K562 (cell line): ENCODE data around the gene ERGIC1. TPM values are rescaled to one million over a fixed set of nuclear protein-coding genes. Genes with fewer than 3 reads are reported as not detected.

Source experiments
- ATAC-seq: fragments of 200-7000 bp; cut with Tn5 transposase; 3 replicates; pipeline ENCODE4 v1.9.1; 2020; ENCODE audit warnings: moderate library complexity
- BruUV-seq: library from RNA; stranded (reverse); fragments of 400-500 nt; replicated peaks from 2 replicates; lab custom pipeline; 2021; lab: Mats Ljungman, UMichigan
- CTCF ChIA-PET: fragments of 300-600 bp; formaldehyde crosslinking; extraction: SDS; loops from one replicate; lab custom pipeline; 2021; ENCODE audit warnings: low intra/inter-chr PET ratio; lab: Yijun Ruan, JAX
- POLR2A ChIA-PET: fragments of 300-600, 350-650 bp; sonication (Branson Sonifier 250); formaldehyde crosslinking; extraction: SDS; loops from one replicate; lab custom pipeline; 2021; ENCODE audit warnings: antibody characterized with exemption, inconsistent platforms; lab: Yijun Ruan, JAX
- DNase-seq, 4 experiments: peaks; one replicate each; pipeline versions ENCODE4 v3.0.0 to v3.0.0-alpha.2; 2011 to 2018; ENCODE audit warnings: low spot score in 3 of 4, mixed read lengths in 3 of 4; ENCODE audit errors: extremely low read depth in 1 of 4
- FAIRE-seq: peaks from 2 replicates; lab custom pipeline; 2011; peaks lifted over from hg19 to GRCh38; lab: Jason Lieb, UNC
- H2AFZ ChIP-seq: 2 replicates; pipeline ENCODE4 v1.6.0; 2011; ENCODE audit warnings: low read depth, low read length, control low read depth, inconsistent platforms
- H3K27ac ChIP-seq: fragments of 200-600 bp; 3 replicates; pipeline ENCODE4 v1.8.0; 2011; ENCODE audit warnings: low read depth, mild to moderate bottlenecking, control low read depth, inconsistent platforms, low read length, moderate library complexity, mixed read lengths; ENCODE audit errors: extremely low read depth
- H3K27me3 ChIP-seq, 2 experiments: fragments of 300-600 bp in 1 of 2; 2 replicates in 1 of 2; 3 replicates in 1 of 2; pipeline versions ENCODE4 v1.6.0 to v1.8.0; 2011; ENCODE audit warnings: inconsistent platforms in 2 of 2, low read length in 2 of 2, mild to moderate bottlenecking in 1 of 2, mixed read lengths in 1 of 2, moderate library complexity in 1 of 2; ENCODE audit not compliant: control insufficient read depth in 2 of 2, insufficient read depth in 2 of 2
- H3K36me3 ChIP-seq: fragments of 300-600 bp; 3 replicates; pipeline ENCODE4 v1.8.0; 2011; ENCODE audit warnings: mild to moderate bottlenecking, low read length, inconsistent platforms; ENCODE audit not compliant: control insufficient read depth, insufficient read depth
- H3K4me1 ChIP-seq, 2 experiments: fragments of 200-600 bp in 1 of 2; replicated peaks in 1 of 2; 2 replicates in 1 of 2; 3 replicates in 1 of 2; pipeline versions ENCODE4 v1.5.1 to v1.8.0; 2011; ENCODE audit warnings: inconsistent platforms in 2 of 2, low read length in 2 of 2, mild to moderate bottlenecking in 1 of 2, mixed read lengths in 1 of 2, moderate library complexity in 1 of 2; ENCODE audit not compliant: control insufficient read depth in 2 of 2, insufficient read depth in 2 of 2
- H3K4me2 ChIP-seq: 2 replicates; pipeline ENCODE4 v1.6.1; 2011; ENCODE audit warnings: low read length, control low read depth, inconsistent platforms, mixed read lengths; ENCODE audit not compliant: insufficient read depth
- H3K4me3 ChIP-seq: fragments of 200-600 bp; sonication (generic), shearing (Covaris generic); 2 replicates; pipeline ENCODE4 v1.5.1; 2016; ENCODE audit warnings: control low read depth, inconsistent platforms
- H3K79me2 ChIP-seq: fragments of 200-600 bp; 3 replicates; pipeline ENCODE4 v1.8.0; 2011; ENCODE audit warnings: low read length, inconsistent platforms; ENCODE audit not compliant: control insufficient read depth, insufficient read depth
- H3K9ac ChIP-seq, 2 experiments: 2 replicates each; pipeline versions ENCODE4 v1.6.0 to v1.6.1; 2011; ENCODE audit warnings: low read depth in 2 of 2, low read length in 2 of 2, control low read depth in 1 of 2, inconsistent platforms in 1 of 2, mild to moderate bottlenecking in 1 of 2, mixed read lengths in 1 of 2; ENCODE audit not compliant: insufficient read depth in 1 of 2
- H3K9me1 ChIP-seq: one replicate; pipeline ENCODE4 v1.6.0; 2011; ENCODE audit warnings: inconsistent platforms, mild to moderate bottlenecking, low read length, moderate library complexity; ENCODE audit not compliant: control insufficient read depth, insufficient read depth
- H3K9me3 ChIP-seq: replicated peaks from 2 replicates; pipeline ENCODE4 v1.5.1; 2011; ENCODE audit warnings: low read depth, low read length, inconsistent platforms; ENCODE audit not compliant: control insufficient read depth, insufficient read depth
- H4K20me1 ChIP-seq: replicated peaks from 2 replicates; pipeline ENCODE4 v1.6.1; 2011; ENCODE audit warnings: low read length, inconsistent platforms, mixed read lengths; ENCODE audit not compliant: control insufficient read depth, insufficient read depth
- ARID1B ChIP-seq: fragments of 450-650 bp; IDR thresholded peaks from 2 replicates; pipeline ENCODE4 v1.6.1; 2016; ENCODE audit warnings: antibody characterized with exemption, mild to moderate bottlenecking, inconsistent platforms
- BMI1 ChIP-seq: fragments of 150-350 bp; IDR thresholded peaks from 2 replicates; pipeline ENCODE4 v1.6.1; 2014; ENCODE audit warnings: low read length
- FOSL1 ChIP-seq: fragments of 200-800 bp; sonication (Bioruptor generic); conservative IDR thresholded peaks from 2 replicates; pipeline ENCODE4 v1.6.1; 2016; ENCODE audit warnings: missing genetic modification characterization, missing compliant biosample characterization
- HBP1 ChIP-seq: fragments of 450-650 bp; formaldehyde crosslinking; IDR thresholded peaks from 2 replicates; pipeline ENCODE4 v1.4.0; 2022; ENCODE audit warnings: missing genetic modification characterization
- HDAC1 ChIP-seq, 2 experiments: fragments of 450-650 bp; IDR thresholded peaks; 2 replicates each; pipeline ENCODE4 v1.6.1; 2016 to 2017; ENCODE audit warnings: inconsistent platforms in 1 of 2, mild to moderate bottlenecking in 1 of 2, moderate library complexity in 1 of 2
- HDAC6 ChIP-seq: IDR thresholded peaks from 2 replicates; pipeline ENCODE4 v1.6.1; 2012; ENCODE audit warnings: low read depth, mild to moderate bottlenecking, control low read depth, inconsistent platforms, low read length, moderate library complexity
- JUND ChIP-seq, 2 experiments: IDR thresholded peaks; 2 replicates in 1 of 2; 3 replicates in 1 of 2; pipeline ENCODE4 v1.6.1; 2011; ENCODE audit warnings: borderline replicate concordance in 2 of 2, low read depth in 2 of 2, low read length in 2 of 2, improper control_type of control experiment in 1 of 2, missing biosample characterization in 1 of 2, missing genetic modification characterization in 1 of 2, missing genetic modification reagents in 1 of 2
- NFE2 ChIP-seq: IDR thresholded peaks from 2 replicates; pipeline ENCODE4 v1.6.1; 2014; ENCODE audit warnings: antibody characterized with exemption, low read depth
- RNF2 ChIP-seq: sonication (generic); IDR thresholded peaks from 2 replicates; pipeline ENCODE4 v1.6.1; 2016
- TEAD2 ChIP-seq: fragments of 450-650 bp; IDR thresholded peaks from 2 replicates; pipeline ENCODE4 v1.6.1; 2016; ENCODE audit warnings: missing genetic modification characterization, control low read depth, missing compliant biosample characterization
- ZNF217 ChIP-seq: sonication (generic); formaldehyde crosslinking; IDR thresholded peaks from 2 replicates; pipeline ENCODE4 v1.8.0; 2022; ENCODE audit warnings: mild to moderate bottlenecking, missing genetic modification reagents
- ZNF583 ChIP-seq: fragments of 250-450 bp; sonication (Bioruptor Pico); IDR thresholded peaks from 2 replicates; pipeline ENCODE4 v1.4.0; 2020
- ZNF644 ChIP-seq: fragments of 200-800 bp; sonication (Bioruptor generic); IDR thresholded peaks from 2 replicates; pipeline ENCODE4 v1.6.1; 2016; ENCODE audit warnings: low read depth, missing genetic modification characterization, missing compliant biosample characterization
- WGBS: fragments of 100-300 bp; shearing (Covaris generic); methylation state at CpG from one replicate; pipeline ENCODE4 v1.1.6; 2016; ENCODE audit warnings: low coverage, mixed read lengths; ENCODE audit not compliant: insufficient coverage; ENCODE audit errors: missing lambda C conversion rate; 5-methylcytosine and 5-hydroxymethylcytosine counted together
- in situ Hi-C: fragments of 300-500 bp; cut with MboI; formaldehyde crosslinking; loops from 4 replicates; pipeline ENCODE4 v1.15.0; 2018; ENCODE audit warnings: inconsistent platforms, mixed read lengths
- intact Hi-C: fragments of 100-400 bp; cut with micrococcal nuclease; formaldehyde crosslinking; loops from 2 replicates; pipeline ENCODE4 v1.14.2; 2022
- polyA plus RNA-seq, 8 experiments: library from polyadenylated mRNA; depleted of rRNA in 4 of 8; stranded (reverse) in 5 of 8; unstranded in 3 of 8; fragments of >200 nt; fragmentation: Nextera tagmentation in 2 of 8; fragmentation: Illumina TruSeq in 1 of 8; extraction: Ambion mirVana in 2 of 8; extraction: Trizol in 1 of 8; gene quantifications; 2 replicates each; pipeline versions ENCODE4 v1.2.1 to v1.2.3, GENCODE V29; 2011 to 2014; ENCODE audit warnings: inconsistent platforms in 1 of 8, missing spikeins in 1 of 8
- total RNA-seq, 7 experiments: library from RNA; depleted of rRNA in 6 of 7; stranded (reverse); fragments of >200 nt in 6 of 7; fragmentation: Illumina TruSeq in 2 of 7; extraction: Trizol in 2 of 7; gene quantifications; 2 replicates each; pipeline versions ENCODE4 v1.2.1 to v1.2.3, GENCODE V29; 2011 to 2021; ENCODE audit warnings: low replicate concordance in 1 of 7
- TF ChIP-seq, protein P1 (sequence below): fragments of 450-650 bp; IDR thresholded peaks from 2 replicates; pipeline ENCODE4 v1.6.1; 2016; ENCODE audit warnings: borderline replicate concordance
- TF ChIP-seq, protein P2 (sequence below): fragments of 450-650 bp; formaldehyde crosslinking; IDR thresholded peaks from 2 replicates; pipeline ENCODE4 v1.4.0; 2020; ENCODE audit warnings: mild to moderate bottlenecking, moderate library complexity

Gene ERGIC1
- total and polyA plus RNA-seq, 9 of the 15 experiments (the other 6 are each of a cell fraction or from before 2014, with no cell fraction given): 5.5 to 68.4 (median 36.4) TPM

GRCh38 chr5:172929371-172929838 lies 95.4 kb downstream of the ERGIC1 start (continued):
- TF ChIP-seq BMI1: no peak

- intact Hi-C loops: loop anchor here (10.0 kb wide), 1 partner anchor 456 kb away; no protein-coding TSS in a partner anchor
- TF ChIP-seq FOSL1: peak; percentile 78
- no peak for TF ChIP-seq HDAC6
- TF ChIP-seq HDAC1 (IDR thresholded peaks at IDR 0.05): no peak
- no peak for TF ChIP-seq HBP1 (CRISPR knock-in tag)
- TF ChIP-seq JUND (IDR thresholded peaks at IDR 0.05; ENCODE audit: borderline replicate concordance, low read depth, low read length): peak; percentile 30; the same call in 1 of the 2 replicates
- no peak for TF ChIP-seq JUND (tag; IDR thresholded peaks at IDR 0.05; ENCODE audit: borderline replicate concordance, low read depth, low read length)
- no peak for TF ChIP-seq ZNF217 (CRISPR knock-in tag)
- TF ChIP-seq ZNF644 (tag): no peak
- TF ChIP-seq, protein P1, sequence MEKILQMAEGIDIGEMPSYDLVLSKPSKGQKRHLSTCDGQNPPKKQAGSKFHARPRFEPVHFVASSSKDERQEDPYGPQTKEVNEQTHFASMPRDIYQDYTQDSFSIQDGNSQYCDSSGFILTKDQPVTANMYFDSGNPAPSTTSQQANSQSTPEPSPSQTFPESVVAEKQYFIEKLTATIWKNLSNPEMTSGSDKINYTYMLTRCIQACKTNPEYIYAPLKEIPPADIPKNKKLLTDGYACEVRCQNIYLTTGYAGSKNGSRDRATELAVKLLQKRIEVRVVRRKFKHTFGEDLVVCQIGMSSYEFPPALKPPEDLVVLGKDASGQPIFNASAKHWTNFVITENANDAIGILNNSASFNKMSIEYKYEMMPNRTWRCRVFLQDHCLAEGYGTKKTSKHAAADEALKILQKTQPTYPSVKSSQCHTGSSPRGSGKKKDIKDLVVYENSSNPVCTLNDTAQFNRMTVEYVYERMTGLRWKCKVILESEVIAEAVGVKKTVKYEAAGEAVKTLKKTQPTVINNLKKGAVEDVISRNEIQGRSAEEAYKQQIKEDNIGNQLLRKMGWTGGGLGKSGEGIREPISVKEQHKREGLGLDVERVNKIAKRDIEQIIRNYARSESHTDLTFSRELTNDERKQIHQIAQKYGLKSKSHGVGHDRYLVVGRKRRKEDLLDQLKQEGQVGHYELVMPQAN: no peak
- TF ChIP-seq ARID1B: no peak
- TF ChIP-seq, protein P2, sequence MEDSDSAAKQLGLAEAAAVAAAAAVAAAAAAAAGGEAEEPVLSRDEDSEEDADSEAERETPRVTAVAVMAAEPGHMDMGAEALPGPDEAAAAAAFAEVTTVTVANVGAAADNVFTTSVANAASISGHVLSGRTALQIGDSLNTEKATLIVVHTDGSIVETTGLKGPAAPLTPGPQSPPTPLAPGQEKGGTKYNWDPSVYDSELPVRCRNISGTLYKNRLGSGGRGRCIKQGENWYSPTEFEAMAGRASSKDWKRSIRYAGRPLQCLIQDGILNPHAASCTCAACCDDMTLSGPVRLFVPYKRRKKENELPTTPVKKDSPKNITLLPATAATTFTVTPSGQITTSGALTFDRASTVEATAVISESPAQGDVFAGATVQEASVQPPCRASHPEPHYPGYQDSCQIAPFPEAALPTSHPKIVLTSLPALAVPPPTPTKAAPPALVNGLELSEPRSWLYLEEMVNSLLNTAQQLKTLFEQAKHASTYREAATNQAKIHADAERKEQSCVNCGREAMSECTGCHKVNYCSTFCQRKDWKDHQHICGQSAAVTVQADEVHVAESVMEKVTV (CRISPR knock-in tag): no peak
- no peak for TF ChIP-seq RNF2
- TF ChIP-seq TEAD2 (tag): no peak
- TF ChIP-seq NFE2: 0 out of 2 replicates have a peak, but pooled peaks have one; percentile 37
- TF ChIP-seq ZNF583 (CRISPR knock-in tag): no peak
Observed at GRCh38 chr5:172931001-172931536, 97.0 kb downstream of the ERGIC1 start.

More at GRCh38 chr5:172931001-172931536, 97.0 kb downstream of the ERGIC1 start:
- 35% methylated on average over 9 of the region's 9 CpGs for WGBS
- Histone ChIP-seq H3K9ac (no peak overlapping the region), H3K9me1 (no peaks in the 10 kb centered on the region), H3K4me2 (no peak overlapping the region), H3K27ac (no peak overlapping the region), H3K4me1 (peaks cover 0 to 5% of the 10 kb centered on the region in 2 experiments; a peak in 2 of 5 replicates), H3K27me3 (no peaks in the 10 kb centered on the region), H4K20me1 (no peaks in the 10 kb centered on the region), H3K4me3 (no peak overlapping the region), H3K79me2 (no peaks in the 10 kb centered on the region), H3K9me3 (no peaks in the 10 kb centered on the region), H3K36me3 (peaks cover 13% of the 10 kb centered on the region; the same call in 1 of the 3 replicates), H2AFZ (no peak overlapping the region)
- CTCF ChIA-PET: interaction anchor here (0.8 to 4.0 kb wide), 3 partner anchors 29 to 218 kb away, joined by 3 to 60 read pairs (median 36); no protein-coding TSS in a partner anchor
- no TSS peak for BruUV-seq
- no peak for DNase-seq
- FAIRE-seq: no peak
- ATAC-seq: no peak
- POLR2A ChIA-PET: interaction anchor here (0.7 to 1.8 kb wide), 4 partner anchors 156 to 223 kb away, joined by 3 to 18 read pairs (median 4); partner anchors contain the start of gene DUSP1
- in situ Hi-C loops: no loop called here
